IMR-90 (cell line): ENCODE results near the gene DMRTC2. TPM values are rescaled to one million over a fixed set of nuclear protein-coding genes. Genes with fewer than 3 reads are reported as not detected.

Source experiments
- ATAC-seq: fragments of 200-7000 bp; cut with Tn5 transposase; 2 replicates; pipeline ENCODE4 v1.9.1; 2020; ENCODE audit warnings: low read depth, mild to moderate bottlenecking, moderate library complexity
- BruUV-seq: library from RNA; stranded (reverse); fragments of 400-500 nt; replicated peaks from 2 replicates; lab custom pipeline; 2021; lab: Mats Ljungman, UMichigan
- CTCF ChIA-PET: fragments of 300-600 bp; formaldehyde crosslinking; extraction: SDS; loops from one replicate; lab custom pipeline; 2021; ENCODE audit warnings: antibody characterized with exemption; lab: Yijun Ruan, JAX
- POLR2A ChIA-PET: fragments of 300-600 bp; sonication (Branson Sonifier 250); formaldehyde crosslinking; loops from one replicate; lab custom pipeline; 2022; ENCODE audit warnings: antibody characterized with exemption; ENCODE audit not compliant: unreplicated experiment; lab: Charles Lee
- DNase-seq: peaks from one replicate; pipeline ENCODE4 v3.0.0; 2013
- H2AFZ ChIP-seq: replicated peaks from 2 replicates; pipeline ENCODE3; 2013; ENCODE audit warnings: low read length, mild to moderate bottlenecking; ENCODE audit not compliant: poor library complexity
- H2AK5ac ChIP-seq: 2 replicates; pipeline ENCODE4 v1.6.1; 2013; ENCODE audit warnings: low read depth, low read length, inconsistent platforms
- H2AK9ac ChIP-seq: replicated peaks from 2 replicates; pipeline ENCODE3; 2013; ENCODE audit warnings: mild to moderate bottlenecking, low read depth, low read length, moderate library complexity; ENCODE audit not compliant: poor library complexity
- H2BK120ac ChIP-seq: 2 replicates; pipeline ENCODE4 v1.6.1; 2013; ENCODE audit warnings: low read depth, low read length, inconsistent platforms
- H2BK15ac ChIP-seq: 3 replicates; pipeline ENCODE4 v1.6.1; 2013; ENCODE audit warnings: low read depth, low read length, inconsistent platforms
- H2BK20ac ChIP-seq: 2 replicates; pipeline ENCODE4 v1.6.1; 2013; ENCODE audit warnings: low read depth, mild to moderate bottlenecking, inconsistent platforms, low read length, moderate library complexity
- H2BK5ac ChIP-seq: 2 replicates; pipeline ENCODE4 v1.6.1; 2013; ENCODE audit warnings: mild to moderate bottlenecking, low read depth, low read length, inconsistent platforms; ENCODE audit not compliant: poor library complexity, severe bottlenecking
- H3K14ac ChIP-seq: replicated peaks from 2 replicates; pipeline ENCODE4 v1.6.1; 2013; ENCODE audit warnings: low read depth, low read length, inconsistent platforms
- H3K18ac ChIP-seq: 2 replicates; pipeline ENCODE4 v1.6.1; 2013; ENCODE audit warnings: low read depth, low read length, control low read depth
- H3K23ac ChIP-seq: 2 replicates; pipeline ENCODE4 v1.6.1; 2013; ENCODE audit warnings: low read depth, low read length, inconsistent platforms
- H3K27ac ChIP-seq: 2 replicates; pipeline ENCODE4 v1.5.1; 2013; ENCODE audit warnings: mild to moderate bottlenecking, control low read depth, low read length; ENCODE audit not compliant: insufficient read depth
- H3K27me3 ChIP-seq: 2 replicates; pipeline ENCODE4 v1.6.1; 2013; ENCODE audit warnings: low read length; ENCODE audit not compliant: control insufficient read depth, insufficient read depth
- H3K36me3 ChIP-seq: 2 replicates; pipeline ENCODE4 v1.6.1; 2013; ENCODE audit warnings: low read length, mixed read lengths; ENCODE audit not compliant: control insufficient read depth, insufficient read depth
- H3K4ac ChIP-seq: 2 replicates; pipeline ENCODE4 v1.6.1; 2013; ENCODE audit warnings: low read depth, low read length, inconsistent platforms
- H3K4me1 ChIP-seq: 2 replicates; pipeline ENCODE4 v1.6.1; 2013; ENCODE audit warnings: low read length, mixed read lengths; ENCODE audit not compliant: control insufficient read depth, insufficient read depth
- H3K4me2 ChIP-seq: 2 replicates; pipeline ENCODE4 v1.6.1; 2013; ENCODE audit warnings: low read depth, mild to moderate bottlenecking, control low read depth, low read length, moderate library complexity
- H3K4me3 ChIP-seq: 2 replicates; pipeline ENCODE4 v1.5.1; 2013; ENCODE audit warnings: low read depth, mild to moderate bottlenecking, control low read depth, low read length, moderate library complexity; ENCODE audit not compliant: insufficient read depth
- H3K56ac ChIP-seq: 2 replicates; pipeline ENCODE4 v1.6.1; 2013; ENCODE audit warnings: low read length, inconsistent platforms; ENCODE audit not compliant: insufficient read depth; ENCODE audit errors: extremely low read depth
- H3K79me1 ChIP-seq, 2 experiments: 2 replicates each; pipeline ENCODE4 v1.6.1; 2013; ENCODE audit warnings: low read length in 2 of 2, inconsistent platforms in 1 of 2, low read depth in 1 of 2
- H3K9ac ChIP-seq: 2 replicates; pipeline ENCODE4 v1.6.1; 2013; ENCODE audit warnings: low read depth, low read length, control low read depth
- H3K9me1 ChIP-seq: 2 replicates; pipeline ENCODE4 v1.6.1; 2013; ENCODE audit warnings: low read length, inconsistent platforms; ENCODE audit not compliant: insufficient read depth
- H3K9me3 ChIP-seq: 2 replicates; pipeline ENCODE4 v1.6.1; 2013; ENCODE audit warnings: low read length; ENCODE audit not compliant: control insufficient read depth, insufficient read depth
- H4K20me1 ChIP-seq: 2 replicates; pipeline ENCODE4 v1.6.1; 2013; ENCODE audit warnings: low read length, inconsistent platforms; ENCODE audit not compliant: insufficient read depth
- H4K5ac ChIP-seq: 2 replicates; pipeline ENCODE4 v1.6.1; 2013; ENCODE audit warnings: mild to moderate bottlenecking, low read depth, low read length, control low read depth
- H4K8ac ChIP-seq, 2 experiments: 2 replicates each; pipeline ENCODE4 v1.6.1; 2013; ENCODE audit warnings: low read depth in 2 of 2, low read length in 2 of 2, control low read depth in 1 of 2, inconsistent platforms in 1 of 2
- H4K91ac ChIP-seq: 2 replicates; pipeline ENCODE4 v1.6.1; 2013; ENCODE audit warnings: low read depth, low read length, inconsistent platforms; ENCODE audit not compliant: insufficient read depth
- MAZ ChIP-seq: IDR thresholded peaks from 2 replicates; pipeline ENCODE4 v1.6.1; 2012; ENCODE audit warnings: low read depth, mild to moderate bottlenecking, low read length, improper control_type of control experiment, moderate library complexity, borderline replicate concordance
- WGBS, 2 experiments: methylation state at CpG; one replicate each; pipeline versions ENCODE4 v1.1.5 to v1.1.7; 2013; ENCODE audit warnings: missing lambda C conversion rate in 2 of 2; ENCODE audit not compliant: insufficient read length in 1 of 2; ENCODE audit errors: extremely low coverage in 2 of 2; 5-methylcytosine and 5-hydroxymethylcytosine counted together
- dilution Hi-C: fragments of 300-500 bp; cut with HindIII; formaldehyde crosslinking; loops from one replicate; pipeline ENCODE4 v1.14.3; 2018; ENCODE audit warnings: low sequenced_read_pairs; ENCODE audit not compliant: unreplicated experiment
- in situ Hi-C: fragments of 300-500 bp; cut with MboI; formaldehyde crosslinking; loops from 3 replicates; pipeline ENCODE4 v1.14.3; 2019; ENCODE audit warnings: low sequenced_read_pairs, inconsistent platforms, mixed read lengths
- intact Hi-C: fragments of 100-400 bp; cut with micrococcal nuclease; formaldehyde crosslinking; loops from 2 replicates; pipeline ENCODE4 v1.10.0; 2022
- polyA plus RNA-seq, 3 experiments: library from polyadenylated mRNA; depleted of rRNA; stranded (reverse); fragments of >200 nt; gene quantifications; 2 replicates each; pipeline ENCODE4 v1.2.3, GENCODE V29; 2012; ENCODE audit warnings: low replicate concordance in 1 of 3
- total RNA-seq: library from RNA; depleted of rRNA; stranded (reverse); fragments of >200 nt; gene quantifications from 2 replicates; pipeline ENCODE4 v1.2.3, GENCODE V29; 2012

DMRTC2 gene
- total and polyA plus RNA-seq, 2 of the 4 experiments (the other 2 are of a cell fraction), result not detected

- no peak for ATAC-seq
- CTCF ChIA-PET, result no interaction called here
These were observed 51.7 kb downstream of the DMRTC2 start for GRCh38 chr19:41896581-41896942.

More at GRCh38 chr19:41896581-41896942, 51.7 kb downstream of the DMRTC2 start:
- intact Hi-C loops, result no loop called here
- Histone ChIP-seq H3K9me3 (no peaks in the 10 kb centered on the region), H2AFZ (no peak overlapping the region), H2AK9ac (no peak overlapping the region), H3K4me1 (no peaks in the 10 kb centered on the region), H3K9ac (no peak overlapping the region), H2BK20ac (no peak overlapping the region), H3K79me1 (peaks cover 5 to 7% of the 10 kb centered on the region in 2 experiments), H2BK120ac (no peak overlapping the region), H3K27me3 (no peaks in the 10 kb centered on the region), H2BK5ac (no peak overlapping the region), H3K4ac (no peak overlapping the region), H2BK15ac (no peak overlapping the region), H4K8ac (no peak overlapping the region), H4K5ac (no peak overlapping the region), H3K23ac (no peak overlapping the region), H4K20me1 (peaks cover 5% of the 10 kb centered on the region), H3K27ac (no peak overlapping the region), H3K4me3 (no peak overlapping the region), H3K14ac (no peak overlapping the region), H4K91ac (no peak overlapping the region), H3K4me2 (no peak overlapping the region), H3K18ac (no peak overlapping the region), H3K56ac (no peak overlapping the region), H3K36me3 (peaks cover 57% of the 10 kb centered on the region), H3K9me1 (no peaks in the 10 kb centered on the region), H2AK5ac (no peak overlapping the region)
- POLR2A ChIA-PET, result no interaction called here
- in situ Hi-C loops, result no loop called here
- TF ChIP-seq MAZ, result no peak
- dilution Hi-C loops, result no loop called here
- BruUV-seq, result no TSS peak
- no peak for DNase-seq
- no CpG with 5 or more reads among the region's 1 CpG for WGBS, 2 experiments
